GM12891 (cell line): ENCODE measurements around the gene PSTK.
A peak's percentile ranks its signal among the peaks of the same experiment; 100 is the strongest.

Source experiments
- DNase-seq: peaks from one replicate; pipeline ENCODE4 v3.0.0; 2011; ENCODE audit warnings: low spot score; ENCODE audit not compliant: insufficient read length
- FAIRE-seq: peaks from 2 replicates; lab custom pipeline; 2011; peaks lifted over from hg19 to GRCh38; lab: Jason Lieb, UNC
- PAX5 ChIP-seq: IDR thresholded peaks from 2 replicates; pipeline ENCODE4 v1.6.1; 2011; ENCODE audit warnings: low read length, moderate library complexity, mild to moderate bottlenecking; ENCODE audit not compliant: insufficient read depth, severe bottlenecking
- POLR2A ChIP-seq: IDR thresholded peaks from 2 replicates; pipeline ENCODE4 v1.6.1; 2011; ENCODE audit warnings: low read depth, low read length, control low read depth
- POLR2AphosphoS5 ChIP-seq: IDR thresholded peaks from 2 replicates; pipeline ENCODE4 v1.6.1; 2011; ENCODE audit warnings: low read depth, low read length, control low read depth
- POU2F2 ChIP-seq: IDR thresholded peaks from 2 replicates; pipeline ENCODE4 v1.6.1; 2011; ENCODE audit warnings: low read depth, mild to moderate bottlenecking, control low read depth, low read length, moderate library complexity
- SPI1 ChIP-seq: IDR thresholded peaks from 2 replicates; pipeline ENCODE4 v1.6.1; 2011; ENCODE audit warnings: low read depth, low read length, control low read depth
- TAF1 ChIP-seq: IDR thresholded peaks from 2 replicates; pipeline ENCODE4 v1.6.1; 2011; ENCODE audit warnings: low read depth, low read length, control low read depth

The PSTK gene

DNA sequence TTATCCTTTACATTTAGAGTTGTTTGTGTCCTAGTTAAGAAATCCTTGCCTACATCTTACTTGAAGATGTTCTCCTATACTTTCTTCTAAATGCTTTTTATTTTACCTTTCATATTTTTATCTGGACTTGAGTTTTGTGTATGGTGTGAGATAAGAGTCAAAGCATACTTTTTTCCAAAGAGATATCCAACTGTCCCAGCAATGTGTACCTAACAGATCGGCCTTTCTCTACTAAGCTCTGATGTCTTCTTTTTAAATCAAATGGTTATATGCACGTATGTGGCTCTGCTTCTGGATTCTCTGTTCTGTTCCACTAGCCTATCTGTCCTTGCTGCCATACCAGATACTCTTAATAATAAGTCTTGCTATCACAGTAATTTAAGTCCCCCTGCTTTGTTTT is 21.2 kb downstream of the PSTK start:
- TF ChIP-seq POLR2AphosphoS5 (no peak), TAF1 (no peak), POLR2A (no peak), POU2F2 (no peak), PAX5 (no peak)
- no peak for DNase-seq
- FAIRE-seq, result no peak

DNA sequence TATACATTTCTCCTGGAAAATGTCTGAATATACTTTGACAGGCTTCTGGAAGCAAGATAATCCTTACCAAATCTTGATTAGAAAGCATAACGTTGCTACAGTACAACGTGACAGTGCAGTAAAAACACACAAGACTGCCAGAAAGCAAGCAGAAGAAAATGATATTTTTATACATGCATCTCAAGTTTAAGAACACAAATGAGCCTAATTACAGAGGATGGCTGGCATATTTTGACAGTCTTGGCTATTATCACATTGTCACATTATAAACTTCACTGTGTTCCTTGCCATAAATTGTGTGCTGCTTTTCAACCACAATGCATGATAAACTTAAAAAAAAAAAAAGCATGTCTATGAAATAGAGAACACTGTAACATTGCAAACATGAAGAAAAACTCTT is 24.1 kb downstream of the PSTK start:
- DNase-seq, result no peak
- TF ChIP-seq TAF1, result no peak
- no peak for TF ChIP-seq SPI1
- no peak for FAIRE-seq

DNA sequence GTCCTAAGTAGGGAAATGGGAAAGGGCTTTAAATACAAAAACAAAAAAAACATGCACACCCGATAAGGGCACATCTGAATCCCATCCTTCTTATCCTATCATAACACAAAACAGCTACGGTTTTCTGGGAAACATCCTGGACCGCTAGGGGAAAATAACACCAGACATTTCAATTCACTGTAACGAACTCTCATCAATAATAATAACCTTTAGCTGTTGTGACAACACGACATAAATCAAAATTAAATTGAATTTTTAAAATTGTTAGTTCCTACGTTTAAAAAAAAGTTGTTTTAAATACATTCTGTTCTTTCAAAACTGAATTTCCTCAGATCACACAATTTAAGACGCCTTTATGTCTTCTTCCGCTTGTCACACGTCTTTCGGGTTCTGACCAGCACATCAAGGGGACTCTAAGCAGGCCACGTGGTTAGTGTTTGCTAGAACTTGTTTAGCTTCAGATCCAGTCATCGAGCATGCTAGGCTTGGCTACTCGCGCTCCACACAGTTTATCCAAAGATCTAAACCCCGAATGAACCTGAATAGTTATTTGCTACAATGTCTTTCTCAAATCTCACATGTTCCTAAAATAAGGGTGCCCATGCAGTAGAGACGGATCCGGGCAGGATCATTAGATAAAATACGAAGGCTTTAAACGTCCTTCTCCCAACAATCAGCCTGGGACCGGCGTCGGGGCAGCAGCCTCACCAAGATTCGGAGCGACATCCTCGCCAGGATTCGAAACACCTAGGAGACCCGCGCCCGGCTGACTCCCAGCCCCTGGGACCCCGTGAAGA is 27.6 kb downstream of the PSTK start:
- peak; percentile 88 for FAIRE-seq

DNA sequence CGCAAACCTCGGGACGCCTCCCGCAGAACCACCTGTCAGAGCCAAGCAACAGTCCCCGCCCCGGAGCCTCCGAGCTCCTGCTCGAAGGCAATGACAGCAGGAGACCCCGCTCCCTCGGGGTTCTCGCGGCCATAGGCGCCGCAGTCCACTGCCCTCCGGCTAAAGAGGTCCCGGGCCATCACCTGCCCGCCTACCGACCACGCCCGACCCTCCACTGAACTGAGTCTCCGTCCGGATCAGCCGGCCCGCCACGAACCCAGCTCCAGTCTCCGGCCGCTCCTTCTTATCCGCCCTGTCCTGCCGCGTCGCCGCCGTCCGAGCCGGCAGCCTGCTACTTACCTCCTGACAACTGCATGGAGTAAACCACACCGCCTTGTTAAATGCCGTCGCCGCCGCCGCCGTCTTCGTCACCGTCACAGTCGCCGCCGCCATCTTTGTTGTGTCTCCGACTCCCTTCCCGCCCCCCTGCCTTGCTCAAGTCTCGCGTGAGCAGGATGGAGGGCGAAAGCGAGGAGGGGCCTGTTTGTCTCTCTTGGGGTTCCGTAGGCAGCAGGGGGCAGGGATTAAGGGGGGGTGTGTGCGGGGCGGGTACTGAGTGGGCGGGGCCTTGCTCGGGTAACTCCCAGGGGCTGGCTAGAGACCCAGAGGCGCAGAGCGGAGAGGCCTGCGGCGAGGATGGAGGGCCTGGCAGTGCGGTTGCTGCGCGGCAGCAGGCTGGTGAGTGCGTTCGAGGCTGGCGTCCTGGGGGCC is 28.3 kb downstream of the PSTK start, which contains the start of the genes ACADSB and IKZF5:
Gene ACADSB (plus strand): TSS at position 652 of the 750 bp plus-strand sequence. CDS start 24 bp downstream, at position 676.
Gene IKZF5 (minus strand): TSS at position 441 of the 750 bp plus-strand sequence. CDS start 10,170 bp downstream, outside the sequence.
- FAIRE-seq, result peak; percentile 98
- peak; percentile 97 for TF ChIP-seq POLR2A
- TF ChIP-seq PAX5, result no peak
- peak; percentile 74; the same call in 1 of the 2 replicates for TF ChIP-seq POU2F2
- TF ChIP-seq TAF1, result peak; percentile 84
- TF ChIP-seq POLR2AphosphoS5, result peak; percentile 96
- TF ChIP-seq SPI1, result no peak
- peak; percentile 98 for DNase-seq

More for the DNA sequence above, 27.6 kb downstream of the PSTK start:
- 0 out of 2 replicates have a peak, but pooled peaks have one; percentile 26 for TF ChIP-seq TAF1
- no peak for TF ChIP-seq POLR2AphosphoS5
- TF ChIP-seq POU2F2, result no peak
- DNase-seq, result peak; percentile 37

DNA sequence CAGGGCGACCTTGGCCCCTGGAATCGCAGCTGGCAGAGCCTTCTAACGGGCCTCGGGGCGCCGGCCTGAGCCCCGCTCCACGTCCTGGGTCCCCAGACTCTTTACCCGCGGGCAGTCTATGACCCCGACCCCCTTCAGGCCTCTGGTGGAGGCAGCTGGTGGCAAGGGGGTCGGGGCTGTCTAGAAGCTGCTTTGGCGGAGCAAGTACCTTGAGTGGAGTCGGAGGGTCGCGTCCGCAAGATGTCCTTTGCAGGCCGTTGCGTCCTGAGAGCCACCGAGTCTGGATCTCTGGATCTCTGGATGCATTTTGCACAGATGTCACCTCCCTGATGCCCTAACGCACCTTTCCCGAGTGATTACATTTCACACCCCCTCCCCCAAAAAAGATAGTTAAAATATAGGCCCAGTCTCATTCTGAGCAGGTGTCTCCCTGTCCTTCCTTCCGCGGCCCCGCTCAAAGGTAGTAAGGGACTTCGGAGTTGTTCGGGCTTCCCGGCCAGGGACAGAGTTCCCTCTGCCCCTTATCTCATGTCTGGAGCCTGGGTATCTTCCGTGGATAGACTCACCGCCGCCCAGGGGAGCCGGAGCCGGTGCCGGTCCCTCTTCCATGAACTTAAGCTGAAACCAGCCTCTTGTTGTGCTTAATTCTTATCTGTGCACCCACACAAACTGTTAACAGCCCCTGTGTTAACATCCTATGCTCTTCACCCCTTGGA is 29.1 kb downstream of the PSTK start:
- peak; percentile 23 for DNase-seq
- no peak for FAIRE-seq
- TF ChIP-seq POU2F2 (no peak; the same call in 1 of the 2 replicates), SPI1 (no peak), POLR2AphosphoS5 (no peak), POLR2A (no peak), TAF1 (no peak), PAX5 (no peak)

DNA sequence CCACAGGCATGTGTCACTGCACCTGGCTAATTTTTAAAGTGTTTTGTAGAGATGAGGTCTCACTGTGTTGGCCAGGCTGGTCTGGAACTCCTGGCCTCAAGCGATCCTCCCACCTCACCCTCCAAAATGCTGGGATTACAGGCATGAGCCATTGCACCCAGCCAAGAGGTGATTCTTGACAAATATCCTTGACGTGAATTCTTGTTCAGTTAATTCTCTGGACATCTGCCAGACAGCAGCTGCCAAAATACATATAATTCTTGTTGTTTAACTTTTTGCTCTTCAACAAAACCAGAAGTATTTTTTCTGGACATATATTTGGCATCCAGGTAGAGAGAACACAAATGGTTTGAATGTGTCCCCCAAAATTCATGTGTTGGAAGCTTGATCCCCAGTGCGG is 31.8 kb downstream of the PSTK start:
- TF ChIP-seq POLR2AphosphoS5 (no peak), TAF1 (no peak), SPI1 (no peak), PAX5 (no peak), POU2F2 (no peak), POLR2A (no peak)
- FAIRE-seq, result no peak
- no peak for DNase-seq

DNA sequence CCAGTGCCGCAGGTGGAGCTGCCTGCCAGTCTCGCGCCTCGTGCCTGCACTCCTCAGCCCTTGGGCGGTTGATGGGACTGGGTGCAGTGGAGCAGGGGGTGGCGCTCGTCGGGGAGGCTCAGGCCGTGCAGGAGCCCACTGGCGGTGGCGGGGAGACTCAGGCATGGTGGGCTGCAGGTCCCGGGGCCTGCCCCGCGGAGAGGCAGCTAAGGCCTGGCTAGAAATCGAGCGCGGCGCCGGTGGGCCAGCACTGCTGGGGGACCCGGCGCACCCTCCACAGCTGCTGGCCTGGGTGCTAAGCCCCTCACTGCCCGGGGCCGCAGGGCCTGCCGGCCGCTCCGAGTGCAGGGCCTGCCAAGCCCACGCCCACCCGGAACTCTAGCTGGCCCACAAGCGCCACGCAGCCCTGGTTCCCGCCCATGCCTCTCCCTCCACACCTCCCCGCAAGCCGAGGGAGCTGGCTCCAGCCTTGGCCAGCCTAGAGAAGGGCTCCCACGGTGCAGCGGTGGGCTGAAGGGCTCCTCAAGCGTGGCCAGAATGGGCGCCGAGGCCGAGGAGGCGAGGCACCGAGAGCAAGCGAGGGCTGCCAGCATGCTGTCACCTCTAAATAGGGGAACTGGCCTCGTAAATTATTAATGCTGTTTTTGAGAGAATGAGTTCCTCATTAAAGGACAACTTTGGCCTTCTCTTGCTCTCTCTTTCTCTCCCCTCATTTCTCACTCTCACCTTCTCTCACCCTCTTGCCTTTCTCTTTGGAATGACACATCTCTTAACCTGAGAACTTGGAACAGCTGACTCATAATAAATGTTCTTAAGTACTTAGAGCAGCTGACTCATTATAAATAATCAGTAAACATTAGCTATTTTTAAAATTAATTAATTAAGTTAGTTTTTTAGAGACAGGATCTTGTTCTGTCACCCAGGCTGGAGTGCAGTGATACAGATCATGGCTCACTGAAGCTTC is 33.5 kb downstream of the PSTK start:
- FAIRE-seq (no peak), DNase-seq (no peak)
- no peak for TF ChIP-seq SPI1

DNA sequence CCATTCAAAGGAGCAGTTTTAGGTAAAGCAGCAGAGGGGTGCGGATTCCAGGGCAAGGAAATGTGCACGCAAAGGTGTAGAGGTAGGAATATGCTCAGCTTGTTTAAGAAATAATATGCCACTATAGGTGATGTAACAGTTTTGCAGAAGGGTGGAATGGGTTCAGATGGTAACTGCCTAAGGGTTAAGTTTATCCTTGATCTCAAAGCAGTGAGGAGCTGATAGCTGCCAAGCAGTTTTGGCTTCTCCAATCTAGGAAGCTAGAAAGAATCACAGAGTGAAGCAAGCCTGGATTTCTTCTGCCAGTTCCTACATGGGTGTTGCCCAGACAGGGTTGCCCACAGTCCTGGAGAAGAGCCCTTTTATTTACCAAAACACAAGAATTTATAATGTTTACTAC is 34.6 kb downstream of the PSTK start:
- TF ChIP-seq TAF1, result no peak
- TF ChIP-seq POU2F2, result no peak
- TF ChIP-seq POLR2A, result no peak
- no peak for TF ChIP-seq PAX5
- no peak for TF ChIP-seq SPI1
- no peak for TF ChIP-seq POLR2AphosphoS5
- FAIRE-seq (no peak), DNase-seq (no peak)

DNA sequence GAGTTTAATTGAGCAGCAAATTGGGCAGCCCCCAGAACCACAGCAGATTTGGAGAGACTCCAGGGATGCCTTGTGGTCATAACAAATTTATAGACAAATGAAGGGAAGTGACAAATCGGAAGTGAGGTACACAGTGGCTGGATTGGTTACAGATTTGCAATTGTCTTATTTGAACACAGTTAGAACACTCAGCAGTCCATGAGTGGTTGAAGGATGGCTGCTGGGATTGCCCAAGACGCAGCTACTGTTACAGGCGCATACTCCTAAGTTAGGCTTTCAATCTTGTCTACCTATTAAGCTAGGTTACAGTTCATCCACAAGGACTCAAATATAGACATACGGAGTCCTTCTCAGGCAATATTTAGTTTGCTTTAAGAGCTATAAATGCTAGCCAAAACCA is 36.0 kb downstream of the PSTK start:
- DNase-seq, result no peak
- no peak for TF ChIP-seq TAF1
- no peak for TF ChIP-seq SPI1
- no peak for TF ChIP-seq POLR2A
- TF ChIP-seq PAX5, result no peak
- FAIRE-seq, result no peak
